NT2/D1 (cell line): Measurements from ENCODE around the gene TTYH3.

Source experiments
- SUZ12 ChIP-seq: IDR thresholded peaks from 2 replicates; pipeline ENCODE4 v1.6.1; 2011; ENCODE audit not compliant: insufficient read length, insufficient read depth; ENCODE audit errors: extremely low read depth
- YY1 ChIP-seq: IDR thresholded peaks from 2 replicates; pipeline ENCODE4 v1.6.1; 2011; ENCODE audit not compliant: insufficient read length, insufficient read depth

- TF ChIP-seq YY1 = no peak
- TF ChIP-seq SUZ12 = no peak
These were observed 39.4 kb upstream of the TTYH3 start for GRCh38 chr7:2592375-2592865.
